Spleen (tissue), 11 donors: Measurements from ENCODE around the gene NKX2-2. TPM values are rescaled to one million over a fixed set of nuclear protein-coding genes. Genes with fewer than 3 reads are reported as not detected.

Source experiments
- DNase-seq: peaks from one replicate; pipeline ENCODE4 v3.0.0-alpha.2; 2020
- H3K27ac ChIP-seq, 8 donors: fragments of 200-600 bp; sonication (generic) in 7 of 8; 1 replicate in 4 of 8; 2 replicates in 4 of 8; pipeline versions ENCODE4 v1.5.0 to v1.8.0; 2016 to 2021; ENCODE audit warnings: inconsistent platforms in 4 of 8, mild to moderate bottlenecking in 4 of 8, moderate library complexity in 1 of 8
- H3K27me3 ChIP-seq, 7 donors: fragments of 200-600 bp; sonication (generic) in 6 of 7; replicated peaks in 1 of 7; 1 replicate in 4 of 7; 2 replicates in 3 of 7; pipeline versions ENCODE4 v1.5.0 to v1.8.0; 2016 to 2021; ENCODE audit warnings: inconsistent platforms in 3 of 7, mild to moderate bottlenecking in 1 of 7
- H3K36me3 ChIP-seq, 6 donors: fragments of 200-600 bp; sonication (generic) in 5 of 6; 1 replicate in 4 of 6; 2 replicates in 2 of 6; pipeline versions ENCODE4 v1.5.0 to v1.8.0; 2016 to 2021; ENCODE audit warnings: inconsistent platforms in 2 of 6
- H3K4me1 ChIP-seq, 6 donors: fragments of 200-600 bp; sonication (generic) in 5 of 6; 1 replicate in 3 of 6; 2 replicates in 3 of 6; pipeline versions ENCODE4 v1.5.0 to v1.8.0; 2016 to 2021; ENCODE audit warnings: inconsistent platforms in 3 of 6
- H3K4me3 ChIP-seq, 8 donors: fragments of 200-600 bp; sonication (generic) in 7 of 8; 1 replicate in 4 of 8; 2 replicates in 4 of 8; pipeline versions ENCODE4 v1.5.0 to v1.8.0; 2016 to 2021; ENCODE audit warnings: inconsistent platforms in 4 of 8, mild to moderate bottlenecking in 4 of 8, moderate library complexity in 2 of 8
- H3K9me3 ChIP-seq, 8 donors: fragments of 200-600 bp; sonication (generic) in 7 of 8; 1 replicate in 4 of 8; 2 replicates in 4 of 8; pipeline versions ENCODE4 v1.5.0 to v1.8.0; 2016 to 2021; ENCODE audit warnings: inconsistent platforms in 4 of 8
- POLR2A ChIP-seq, 3 donors: fragments of 450-650 bp; IDR thresholded peaks; one replicate each; pipeline ENCODE4 v1.5.1; 2017; ENCODE audit warnings: antibody characterized with exemption in 3 of 3, mild to moderate bottlenecking in 1 of 3
- POLR2AphosphoS5 ChIP-seq, 3 donors: sonication (generic); formaldehyde crosslinking; IDR thresholded peaks; one replicate each; pipeline ENCODE4 v1.5.1; 2017; ENCODE audit warnings: antibody characterized with exemption in 3 of 3
- WGBS, 5 donors: extraction: QIAGEN DNeasy Blood & Tissue Kit in 3 of 5; methylation state at CpG; one replicate each; pipeline versions ENCODE4 v1.1.5 to v1.1.7; 2013 to 2018; 5-methylcytosine and 5-hydroxymethylcytosine counted together
- intact Hi-C: fragments of 100-400 bp; cut with DNase I; formaldehyde crosslinking; loops from one replicate; pipeline ENCODE4 v1.15.0; 2023; ENCODE audit warnings: low total_unique reads
- polyA plus RNA-seq, 3 donors: library from polyadenylated mRNA; stranded (reverse); fragments of 200-250 nt; gene quantifications; one replicate each; pipeline ENCODE4 v1.2.1, GENCODE V29; 2013
- total RNA-seq, 7 donors: library from RNA; depleted of rRNA in 3 of 7; stranded (reverse); fragments of >200 nt in 3 of 7; fragmentation: NEBNext Ultra II Directional in 4 of 7; extraction: Animal tissue kit (Norgen Biotek cat#: 25700) in 4 of 7; gene quantifications; one replicate each; pipeline versions ENCODE4 v1.1.0 to v1.2.1, GENCODE V29; 2016 to 2021
- TF ChIP-seq, protein P1 (sequence below), 11 experiments: fragments of 200-600 bp in 7 of 11; fragments of 450-650 bp in 4 of 11; sonication (generic) in 4 of 11; IDR thresholded peaks in 8 of 11; conservative IDR thresholded peaks in 3 of 11; 1 replicate in 7 of 11; 2 replicates in 4 of 11; pipeline versions ENCODE4 v1.4.0 to v1.8.0; 2016 to 2021; ENCODE audit warnings: antibody characterized with exemption in 11 of 11, inconsistent platforms in 4 of 11, mild to moderate bottlenecking in 1 of 11
- donor health status: healthy with polysubstance abuse.
- donor health status: DM: no; HTN: no; CAD: no; lungs with moderate emphysema.
- donor health status: DM: no; HTN: no; CAD: no.
- donor health status: Bipolar disorder and iron deficiency.
- donor health status: healthy.
- donor health status: DM: no; HTN: no; CAD: no.
- donor health status: DM: yes; HTN: yes; CAD: no.

The NKX2-2 gene
- total and polyA plus RNA-seq, 10 donors = 0.03 TPM; not detected in 9

DNA sequence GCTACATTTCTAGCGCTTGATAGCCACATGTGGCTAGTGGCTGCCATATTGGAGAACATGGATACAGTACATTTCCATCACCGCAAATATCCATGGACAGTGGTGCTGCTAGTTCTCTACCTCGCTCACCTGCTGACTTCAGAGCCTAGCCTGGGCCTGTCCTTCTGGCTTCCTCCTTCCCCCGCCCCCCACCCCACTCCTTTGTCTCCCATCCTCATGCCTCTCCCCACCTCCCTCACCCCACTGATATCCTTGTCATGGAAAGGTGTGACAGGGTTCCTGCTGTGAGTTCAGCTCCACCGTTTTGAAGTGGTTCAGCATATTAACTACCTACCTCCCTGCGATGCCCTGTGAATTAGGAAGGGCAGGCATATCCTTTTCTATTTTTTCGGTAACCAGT is 14.2 kb downstream of the NKX2-2 start:
- TF ChIP-seq POLR2AphosphoS5 (IDR thresholded peaks at IDR 0.05) (no peak), POLR2A (IDR thresholded peaks at IDR 0.05) (no peak)
- TF ChIP-seq, protein P1, sequence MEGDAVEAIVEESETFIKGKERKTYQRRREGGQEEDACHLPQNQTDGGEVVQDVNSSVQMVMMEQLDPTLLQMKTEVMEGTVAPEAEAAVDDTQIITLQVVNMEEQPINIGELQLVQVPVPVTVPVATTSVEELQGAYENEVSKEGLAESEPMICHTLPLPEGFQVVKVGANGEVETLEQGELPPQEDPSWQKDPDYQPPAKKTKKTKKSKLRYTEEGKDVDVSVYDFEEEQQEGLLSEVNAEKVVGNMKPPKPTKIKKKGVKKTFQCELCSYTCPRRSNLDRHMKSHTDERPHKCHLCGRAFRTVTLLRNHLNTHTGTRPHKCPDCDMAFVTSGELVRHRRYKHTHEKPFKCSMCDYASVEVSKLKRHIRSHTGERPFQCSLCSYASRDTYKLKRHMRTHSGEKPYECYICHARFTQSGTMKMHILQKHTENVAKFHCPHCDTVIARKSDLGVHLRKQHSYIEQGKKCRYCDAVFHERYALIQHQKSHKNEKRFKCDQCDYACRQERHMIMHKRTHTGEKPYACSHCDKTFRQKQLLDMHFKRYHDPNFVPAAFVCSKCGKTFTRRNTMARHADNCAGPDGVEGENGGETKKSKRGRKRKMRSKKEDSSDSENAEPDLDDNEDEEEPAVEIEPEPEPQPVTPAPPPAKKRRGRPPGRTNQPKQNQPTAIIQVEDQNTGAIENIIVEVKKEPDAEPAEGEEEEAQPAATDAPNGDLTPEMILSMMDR (IDR thresholded peaks at IDR 0.05 in 8 of 11, conservative IDR thresholded peaks at IDR 0.05 in 3 of 11) = no peak
- H3K36me3 ChIP-seq = no peaks in the 10 kb centered on the region
- no peak overlapping the region for H3K27ac ChIP-seq
- peaks cover 0 to 83% (median 18%) of the 10 kb centered on the region in 7 donors for H3K27me3 ChIP-seq
- intact Hi-C loops = loop anchor here (5.0 to 10.0 kb wide), 3 partner anchors 262 to 665 kb away; no protein-coding TSS in a partner anchor
- WGBS, 5 donors = 70 to 72% (median 71%) methylated on average over 7 of the region's 7 CpGs
- H3K4me1 ChIP-seq = no peaks in the 10 kb centered on the region
- no peak overlapping the region for H3K4me3 ChIP-seq
- no peaks in the 10 kb centered on the region for H3K9me3 ChIP-seq
- DNase-seq = no peak

DNA sequence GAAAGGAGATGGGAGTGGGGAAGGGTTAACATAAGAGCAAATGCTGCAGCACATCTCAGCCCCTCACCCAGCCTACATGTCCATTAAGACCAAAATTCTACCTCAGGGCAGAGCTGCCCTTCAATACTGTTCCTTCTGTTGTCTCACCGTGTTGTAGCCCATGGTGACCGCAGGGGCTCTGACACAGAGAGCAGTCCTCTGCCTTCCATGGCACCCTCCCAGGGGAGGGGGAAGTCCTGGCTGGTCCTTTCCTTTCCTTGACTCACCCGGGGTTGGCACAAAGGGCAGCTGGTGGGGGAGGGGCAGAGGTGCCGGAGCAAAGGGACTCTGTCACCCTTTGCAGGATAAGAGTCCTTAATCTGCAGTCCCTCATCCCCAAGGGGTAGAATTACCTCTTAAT is 15.2 kb downstream of the NKX2-2 start:
- Histone ChIP-seq H3K4me3 (no peak overlapping the region), H3K4me1 (no peaks in the 10 kb centered on the region), H3K36me3 (no peaks in the 10 kb centered on the region), H3K27ac (no peak overlapping the region), H3K9me3 (no peaks in the 10 kb centered on the region), H3K27me3 (peaks cover 0 to 73% (median 18%) of the 10 kb centered on the region in 7 donors)
- 59 to 72% (median 61%) methylated on average over 4 of the region's 4 CpGs for WGBS, 5 donors
- intact Hi-C loops = no loop called here
- DNase-seq = no peak
- no peak for TF ChIP-seq POLR2AphosphoS5 (IDR thresholded peaks at IDR 0.05)
- TF ChIP-seq POLR2A (IDR thresholded peaks at IDR 0.05) = no peak
- TF ChIP-seq, protein P1 (IDR thresholded peaks at IDR 0.05 in 8 of 11, conservative IDR thresholded peaks at IDR 0.05 in 3 of 11) = no peak

DNA sequence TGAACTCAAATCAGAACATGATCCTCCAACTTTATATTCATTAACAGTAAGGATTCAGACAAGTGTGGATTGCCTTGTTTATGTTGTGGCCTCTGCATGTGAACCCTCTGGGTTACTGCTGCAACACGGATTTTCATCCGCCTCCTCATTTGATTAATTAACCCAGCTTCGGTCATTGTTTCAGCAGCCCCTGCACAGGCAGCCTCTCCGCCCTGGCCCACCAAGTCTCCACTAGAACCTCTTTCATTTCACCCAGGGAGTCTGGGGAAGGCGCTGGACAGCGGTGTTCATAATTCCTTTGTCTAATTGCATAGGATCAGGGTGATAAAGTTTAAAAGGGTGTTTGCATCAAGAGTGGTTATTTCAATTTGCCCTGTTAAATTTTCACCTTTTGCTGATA is 15.7 kb downstream of the NKX2-2 start:
- H3K4me3 ChIP-seq = no peak overlapping the region
- DNase-seq = no peak
- H3K27me3 ChIP-seq = peaks cover 0 to 70% (median 18%) of the 10 kb centered on the region in 7 donors
- H3K9me3 ChIP-seq = no peaks in the 10 kb centered on the region
- H3K36me3 ChIP-seq = no peaks in the 10 kb centered on the region
- WGBS, 5 donors = 59 to 67% (median 61%) methylated on average over 6 of the region's 6 CpGs
- TF ChIP-seq POLR2A (IDR thresholded peaks at IDR 0.05) (no peak), POLR2AphosphoS5 (IDR thresholded peaks at IDR 0.05) (no peak)
- TF ChIP-seq, protein P1 (IDR thresholded peaks at IDR 0.05 in 8 of 11, conservative IDR thresholded peaks at IDR 0.05 in 3 of 11) = no peak
- H3K4me1 ChIP-seq = no peaks in the 10 kb centered on the region
- H3K27ac ChIP-seq = no peak overlapping the region
- intact Hi-C loops = no loop called here

DNA sequence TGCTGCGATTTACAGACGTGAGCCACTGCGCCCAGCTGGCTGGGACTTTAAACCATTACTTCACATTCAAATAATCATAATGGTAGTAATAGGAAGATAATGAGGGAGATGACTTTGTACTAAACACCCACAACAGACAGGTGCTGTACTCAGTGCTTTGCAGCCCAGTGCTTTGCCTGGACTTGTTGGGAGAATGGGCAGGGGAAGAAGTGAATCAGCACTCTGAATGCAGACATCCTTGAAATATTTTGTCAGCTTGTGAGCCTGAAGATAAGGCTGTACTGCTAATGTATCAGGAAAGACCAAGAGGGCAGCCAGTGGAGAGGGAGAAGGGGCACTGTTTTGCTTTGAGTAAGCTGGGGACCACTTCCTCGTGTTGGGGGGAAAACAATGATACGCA is 17.4 kb downstream of the NKX2-2 start:
- H3K4me3 ChIP-seq = no peak overlapping the region
- H3K36me3 ChIP-seq = no peaks in the 10 kb centered on the region
- TF ChIP-seq POLR2A (IDR thresholded peaks at IDR 0.05) = no peak
- TF ChIP-seq, protein P1 (IDR thresholded peaks at IDR 0.05 in 8 of 11, conservative IDR thresholded peaks at IDR 0.05 in 3 of 11) = no peak
- no peak for TF ChIP-seq POLR2AphosphoS5 (IDR thresholded peaks at IDR 0.05)
- no peak overlapping the region for H3K27ac ChIP-seq
- no peaks in the 10 kb centered on the region for H3K9me3 ChIP-seq
- no peaks in the 10 kb centered on the region for H3K4me1 ChIP-seq
- H3K27me3 ChIP-seq = peaks cover 0 to 73% (median 23%) of the 10 kb centered on the region in 7 donors
- 75 to 85% (median 81%) methylated on average over 5 of the region's 5 CpGs for WGBS, 5 donors
- no peak for DNase-seq
- intact Hi-C loops = no loop called here
